GM03348 (cell line): ENCODE measurements around the gene BACH2.
"Not testable (repeated sequence)": the region's sequence is repeated elsewhere in the genome, so short reads cannot be mapped to it uniquely, and the experiment has no call there.

ENCODE experiments used
- DNase-seq: peaks from one replicate; pipeline ENCODE4 v3.0.0; 2012; ENCODE audit warnings: low spot score

Gene BACH2

DNA sequence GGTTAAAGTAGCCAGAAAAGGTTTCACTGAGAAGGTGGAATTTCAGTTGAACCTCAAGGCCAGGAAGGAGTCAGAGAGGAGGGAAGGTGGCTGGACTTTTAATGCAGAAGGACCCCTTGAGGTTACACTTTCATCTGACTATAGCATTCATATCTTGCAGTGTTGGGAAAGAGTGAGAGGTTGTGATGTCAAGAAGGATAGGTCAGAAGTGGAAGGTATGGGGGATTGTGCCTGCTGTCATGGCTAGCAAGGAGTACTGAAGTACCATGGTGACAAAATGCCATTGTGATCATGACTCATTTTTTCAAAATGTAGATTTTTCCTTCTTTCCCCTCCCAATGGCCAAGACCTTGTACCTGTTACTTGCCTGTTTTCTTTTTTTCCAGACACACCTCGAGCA, 5.2 kb upstream of the BACH2 start:
- no peak for DNase-seq

DNA sequence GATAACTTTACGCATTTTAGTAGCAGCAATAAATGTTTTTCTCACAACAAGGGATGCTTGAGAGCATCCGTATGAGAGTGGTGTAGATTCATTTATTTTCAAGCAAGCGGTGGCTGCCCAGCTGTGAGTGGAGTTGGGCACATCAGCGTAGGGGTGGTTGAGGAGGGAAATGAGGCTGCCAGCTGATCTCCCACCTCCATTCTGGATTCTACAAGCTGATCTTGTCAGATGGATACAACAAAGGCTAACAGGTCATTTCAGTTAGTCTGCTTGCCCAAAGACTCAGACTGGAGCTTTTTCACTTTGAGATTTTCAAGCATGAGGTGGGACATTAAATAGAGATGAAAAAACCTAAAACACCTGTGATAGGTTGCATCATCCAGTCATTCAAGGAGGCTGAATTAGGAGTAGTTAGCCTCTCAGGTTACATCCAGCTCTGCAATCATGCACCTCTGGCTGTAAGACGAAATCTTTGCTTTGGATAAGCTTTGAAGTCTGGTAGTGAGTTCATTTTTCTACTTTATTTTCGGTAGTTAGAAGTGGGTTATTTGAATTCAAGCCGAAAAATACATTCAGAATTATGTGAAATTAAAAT, 1.9 kb upstream of the BACH2 start:
- DNase-seq: no peak

GRCh38 chr6:90297867-90298381, 1.3 kb upstream of the BACH2 start:
- no peak for DNase-seq

- DNase-seq: no peak
These were observed 648 bp upstream of the BACH2 start for GRCh38 chr6:90297115-90297866.

DNA sequence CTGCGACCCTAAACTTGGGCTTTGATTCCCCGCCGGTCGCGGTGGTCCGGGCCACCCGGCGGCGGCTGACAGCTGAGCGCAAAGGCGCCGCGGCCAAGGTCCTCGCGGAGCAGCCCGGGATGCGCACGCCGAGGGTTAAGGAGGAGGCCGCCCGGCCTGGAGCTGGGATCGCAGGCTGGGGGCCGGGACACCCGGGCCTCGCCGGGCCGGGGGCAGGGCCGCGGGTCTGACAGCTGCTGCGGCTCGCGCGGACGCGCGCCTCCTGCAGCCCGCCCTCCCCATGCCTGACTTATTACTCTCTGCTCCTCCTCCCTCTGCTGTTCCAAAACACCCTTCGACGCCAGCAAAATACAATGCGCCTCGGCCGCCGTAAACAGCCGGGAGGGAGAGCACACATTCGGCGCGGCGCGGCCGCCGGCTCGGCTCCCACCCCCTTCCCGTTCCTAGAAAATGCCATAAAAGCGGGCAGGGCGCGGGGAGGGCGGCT, 746 bp downstream of the BACH2 start:
- peak; percentile 61 for DNase-seq

DNA sequence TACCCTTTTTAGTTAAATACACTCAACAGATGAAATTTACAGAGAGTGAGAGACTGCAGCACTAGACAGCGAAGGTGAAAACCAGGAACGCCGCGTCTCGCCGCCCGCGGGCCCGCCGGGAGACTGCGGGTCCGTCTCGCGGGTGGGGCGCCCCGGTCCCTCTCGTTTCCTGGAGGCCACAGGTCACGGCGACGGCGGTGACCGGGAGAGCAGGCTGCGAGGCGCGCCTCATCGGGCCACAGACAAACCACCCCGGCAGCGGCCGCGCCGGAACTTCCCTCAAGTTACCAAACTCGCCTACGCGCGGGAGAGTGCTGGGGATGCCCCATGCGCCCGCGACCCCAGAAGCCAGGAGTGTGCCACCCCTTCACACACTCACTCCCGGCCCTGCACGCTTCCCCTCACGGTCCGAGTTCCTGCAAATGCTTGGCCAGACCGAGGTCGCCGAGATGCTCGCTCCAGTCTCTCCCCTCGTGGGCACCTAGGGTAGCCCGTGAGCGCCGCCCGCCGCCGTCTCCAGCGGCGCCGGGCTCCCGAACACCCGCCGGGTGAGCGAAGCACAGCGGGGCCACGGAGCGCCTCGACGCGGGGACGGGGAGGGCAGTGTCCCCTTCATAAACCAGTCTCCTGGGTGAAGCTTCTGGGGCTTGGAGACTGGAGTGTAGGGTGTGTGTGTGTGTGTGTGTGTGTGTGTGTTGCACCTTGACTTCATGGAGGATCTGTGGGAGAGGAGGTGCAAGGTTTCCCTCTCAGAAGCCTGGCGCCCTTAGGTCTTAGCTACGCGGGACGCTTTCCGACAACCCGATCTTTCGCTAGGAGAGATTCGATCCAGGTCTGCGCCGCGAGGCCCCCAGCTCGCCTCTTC, 1.4 kb downstream of the BACH2 start:
- peak; percentile 16 for DNase-seq

GRCh38 chr6:90294614-90294988, 2.0 kb downstream of the BACH2 start:
- no peak for DNase-seq

GRCh38 chr6:90294008-90294511, 2.6 kb downstream of the BACH2 start:
- no peak for DNase-seq

DNA sequence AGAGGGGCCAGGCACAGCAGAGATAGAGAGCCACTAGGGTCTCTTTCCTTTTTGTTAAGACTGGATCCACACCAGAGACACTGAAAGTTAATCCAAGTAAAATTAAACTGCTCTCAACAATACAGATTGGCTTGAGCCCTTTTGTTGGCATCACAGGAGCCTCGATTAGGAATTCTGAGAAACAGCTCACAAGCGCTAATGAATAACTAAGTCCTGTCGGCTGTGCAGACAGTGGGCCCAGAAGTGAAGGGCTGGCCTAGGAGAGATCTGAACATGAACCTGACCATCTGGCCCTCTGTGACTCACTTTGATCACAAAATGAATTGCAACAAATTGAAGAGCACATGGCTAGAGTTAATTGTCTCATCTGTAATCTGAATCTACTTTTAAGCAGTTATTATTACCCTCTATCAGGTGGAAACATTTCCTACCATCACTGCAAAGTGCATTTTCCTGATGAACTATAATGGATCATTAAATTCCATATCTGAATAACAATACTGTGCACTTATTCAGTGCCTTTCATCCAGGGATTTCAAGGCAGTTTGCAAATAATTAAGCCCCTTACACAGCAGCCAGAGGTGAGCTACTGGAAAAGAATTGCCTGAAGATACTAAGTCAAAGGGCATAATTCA, 3.2 kb downstream of the BACH2 start:
- no peak for DNase-seq

- no peak for DNase-seq
These were observed 5.1 kb downstream of the BACH2 start for GRCh38 chr6:90291565-90291964.

GRCh38 chr6:90290811-90291420, 5.7 kb downstream of the BACH2 start:
- DNase-seq: no peak

- DNase-seq: no peak
These were observed 6.7 kb downstream of the BACH2 start for GRCh38 chr6:90289902-90290301.

DNA sequence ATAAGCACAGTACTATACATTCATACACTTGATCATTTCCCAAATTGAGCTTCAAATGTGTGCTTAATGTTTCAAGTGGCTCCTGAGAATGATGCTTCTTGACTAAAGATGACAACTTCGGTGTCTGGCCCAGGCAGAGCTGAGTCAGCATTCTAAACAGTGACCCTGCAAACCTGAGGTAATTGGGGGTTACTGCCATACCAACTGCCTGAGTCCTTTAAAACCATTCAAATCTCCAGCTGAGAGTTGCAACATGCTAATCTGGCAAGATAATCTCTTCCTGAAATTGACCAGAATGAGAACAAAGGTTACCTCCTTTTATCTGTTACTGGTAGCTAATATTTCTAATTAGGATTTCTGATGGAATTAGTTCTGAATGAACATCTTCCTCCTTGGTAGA, 8.2 kb downstream of the BACH2 start:
- no peak for DNase-seq

- no peak for DNase-seq
These were observed 9.7 kb downstream of the BACH2 start for GRCh38 chr6:90286884-90287488.

- peak; percentile 77 for DNase-seq
These were observed 10.8 kb downstream of the BACH2 start for GRCh38 chr6:90285611-90286381.

DNA sequence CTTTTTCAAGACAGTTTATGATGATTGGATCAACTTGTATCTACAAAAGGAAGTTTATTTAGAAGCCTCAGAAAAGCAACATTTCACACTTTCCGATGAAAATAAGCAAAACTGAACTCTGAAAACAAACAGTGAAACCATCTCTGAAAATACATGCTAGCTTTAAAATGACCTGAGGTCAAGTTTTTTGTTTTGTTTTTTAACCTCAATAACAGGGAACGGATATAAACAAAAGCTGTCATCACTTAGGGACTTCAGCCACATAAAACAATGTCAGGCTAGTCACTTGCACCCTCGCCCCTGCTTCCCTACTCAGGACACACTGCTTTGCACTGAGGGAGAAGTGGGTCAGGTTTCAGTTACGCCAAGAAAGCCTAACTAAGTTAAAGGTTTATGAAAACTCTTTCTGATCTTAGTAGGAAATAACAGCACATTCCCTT, 11.6 kb downstream of the BACH2 start:
- no peak for DNase-seq

- DNase-seq: peak; percentile 86
These were observed 12.2 kb downstream of the BACH2 start for GRCh38 chr6:90284236-90285041.

DNA sequence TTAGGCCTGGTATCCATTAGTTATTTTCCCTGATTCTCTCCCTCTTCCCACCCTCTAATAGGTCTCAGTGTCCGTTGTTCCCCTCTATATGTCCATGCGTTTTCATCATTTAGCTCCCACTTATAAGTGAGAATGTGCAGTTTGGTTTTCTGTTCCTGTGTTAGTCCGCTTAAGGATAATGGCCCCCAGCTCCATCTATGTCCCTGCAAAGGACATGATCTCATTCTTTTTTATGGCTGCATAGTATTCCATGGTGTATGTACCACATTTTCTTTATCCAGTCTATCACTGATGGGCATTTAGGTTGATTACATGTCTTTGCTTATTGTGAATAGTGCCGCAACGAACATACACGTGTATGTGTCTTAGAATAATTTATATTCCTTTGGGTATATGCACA, 14.4 kb downstream of the BACH2 start:
- DNase-seq: not testable (repeated sequence)

- DNase-seq: no peak
These were observed 18.5 kb downstream of the BACH2 start for GRCh38 chr6:90278129-90278528.
